HuH-7.5 (cell line): ENCODE data around the gene DDT.
"Not testable (repeated sequence)": the region's sequence is repeated elsewhere in the genome, so short reads cannot be mapped to it uniquely, and the experiment has no call there.

Experiments used
- DNase-seq: peaks from one replicate; pipeline ENCODE4 v3.0.0; 2011; ENCODE audit warnings: low spot score

DDT gene

DNA sequence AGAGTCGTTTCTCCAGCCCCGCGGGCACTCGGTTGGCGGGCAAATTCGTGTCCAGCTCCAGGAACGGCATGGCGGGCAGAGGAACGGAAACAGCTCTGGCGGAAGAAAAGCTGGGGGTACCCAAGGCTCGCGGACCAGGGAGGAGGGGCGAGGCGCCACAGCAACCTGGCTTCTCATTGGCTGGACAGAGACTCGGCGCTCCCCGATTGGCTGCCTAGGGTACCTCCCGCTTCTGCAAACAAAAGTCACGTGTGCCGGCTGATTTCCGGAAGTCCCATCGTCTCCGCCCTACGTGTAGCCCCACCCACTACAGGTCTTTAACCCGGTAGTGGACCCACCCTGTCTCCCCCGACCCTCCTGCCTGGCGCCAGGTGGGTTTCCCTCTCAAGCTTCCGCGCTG is at the start of gene DDT:
TSS of gene DDT (minus strand) at position 97 of the 400 bp plus-strand sequence. CDS start at position 70, 27 bp downstream.
- not testable (repeated sequence) for DNase-seq

GRCh38 chr22:24023204-24023789 is 49.1 kb upstream of the DDT start:
- no peak for DNase-seq

DNA sequence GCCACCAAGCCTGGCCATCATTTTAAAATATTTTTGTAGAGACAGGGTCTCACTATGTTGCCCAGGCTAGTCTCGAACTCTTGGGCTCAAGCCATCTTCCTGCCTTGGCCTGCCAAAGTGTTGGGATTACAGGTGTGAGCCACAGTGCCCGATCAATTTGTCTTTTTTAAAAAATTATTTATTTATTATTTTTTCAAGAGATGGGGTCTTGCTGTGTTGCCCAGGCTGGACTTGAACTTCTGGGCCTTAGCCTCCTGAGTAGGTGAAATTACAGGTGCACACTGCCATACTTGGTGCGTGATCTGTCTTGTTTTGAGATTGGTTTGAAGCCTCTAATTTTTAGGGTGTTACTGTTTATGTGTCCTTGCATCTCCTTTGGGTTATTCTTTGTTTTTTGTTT is 47.1 kb upstream of the DDT start:
- DNase-seq = no peak

DNA sequence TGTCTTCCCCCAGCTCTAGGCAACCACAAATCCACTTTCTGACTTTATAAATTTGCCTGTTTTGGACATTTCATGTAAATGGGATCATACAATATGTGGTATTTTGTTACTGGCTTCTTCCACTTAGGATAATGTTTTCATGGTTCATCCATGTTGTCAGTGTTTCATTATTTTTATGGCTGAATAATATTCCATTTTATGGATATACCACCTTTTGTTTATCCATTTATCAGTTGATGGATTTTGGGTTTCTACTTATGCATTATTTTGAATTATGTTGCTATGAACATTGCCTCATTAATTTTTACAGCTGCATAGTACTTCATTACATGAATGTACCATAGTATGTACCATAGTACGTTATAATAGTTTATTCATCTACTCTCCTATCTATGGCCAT is 41.9 kb upstream of the DDT start:
- DNase-seq = no peak

DNA sequence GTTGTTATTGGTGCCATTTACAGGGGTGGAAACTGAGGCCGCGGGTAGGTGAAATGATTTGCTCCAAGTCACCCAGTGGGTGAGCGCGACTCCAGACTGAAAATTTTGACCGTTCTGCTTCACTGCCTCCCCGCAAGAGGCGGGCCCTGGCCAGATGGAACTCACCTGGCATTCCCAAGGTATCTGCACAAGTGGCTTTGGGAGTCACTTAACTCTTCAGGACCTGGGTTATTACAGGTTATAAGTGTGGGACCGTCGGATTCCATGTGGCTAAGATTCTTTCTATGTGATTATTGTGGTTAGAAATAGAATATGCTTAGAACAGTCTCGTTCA is 37.5 kb upstream of the DDT start:
- DNase-seq = no peak

DNA sequence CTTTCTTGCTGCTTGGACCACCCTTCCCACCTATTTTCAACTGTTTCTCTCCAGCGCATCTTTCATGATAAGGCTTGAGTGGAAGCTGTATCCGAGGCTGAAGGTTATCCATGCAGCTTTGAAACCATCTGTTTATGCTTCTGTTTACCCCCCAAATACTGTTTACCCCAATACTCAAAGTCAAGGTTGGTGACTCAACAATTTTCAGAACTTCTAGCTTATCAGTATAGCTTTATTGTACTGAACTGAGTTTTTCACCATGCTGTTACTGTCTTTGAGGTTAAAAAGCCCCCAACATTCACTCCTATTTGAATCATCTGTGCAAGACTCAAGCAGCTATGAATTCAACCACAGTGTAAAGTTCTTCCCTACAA is 35.8 kb upstream of the DDT start:
- DNase-seq = no peak

GRCh38 chr22:24009227-24010017 is 35.2 kb upstream of the DDT start:
- no peak for DNase-seq

- DNase-seq = no peak
Measured at GRCh38 chr22:24008381-24009226, 34.4 kb upstream of the DDT start.

- DNase-seq = no peak
Measured at GRCh38 chr22:24008022-24008283, 33.7 kb upstream of the DDT start.

DNA sequence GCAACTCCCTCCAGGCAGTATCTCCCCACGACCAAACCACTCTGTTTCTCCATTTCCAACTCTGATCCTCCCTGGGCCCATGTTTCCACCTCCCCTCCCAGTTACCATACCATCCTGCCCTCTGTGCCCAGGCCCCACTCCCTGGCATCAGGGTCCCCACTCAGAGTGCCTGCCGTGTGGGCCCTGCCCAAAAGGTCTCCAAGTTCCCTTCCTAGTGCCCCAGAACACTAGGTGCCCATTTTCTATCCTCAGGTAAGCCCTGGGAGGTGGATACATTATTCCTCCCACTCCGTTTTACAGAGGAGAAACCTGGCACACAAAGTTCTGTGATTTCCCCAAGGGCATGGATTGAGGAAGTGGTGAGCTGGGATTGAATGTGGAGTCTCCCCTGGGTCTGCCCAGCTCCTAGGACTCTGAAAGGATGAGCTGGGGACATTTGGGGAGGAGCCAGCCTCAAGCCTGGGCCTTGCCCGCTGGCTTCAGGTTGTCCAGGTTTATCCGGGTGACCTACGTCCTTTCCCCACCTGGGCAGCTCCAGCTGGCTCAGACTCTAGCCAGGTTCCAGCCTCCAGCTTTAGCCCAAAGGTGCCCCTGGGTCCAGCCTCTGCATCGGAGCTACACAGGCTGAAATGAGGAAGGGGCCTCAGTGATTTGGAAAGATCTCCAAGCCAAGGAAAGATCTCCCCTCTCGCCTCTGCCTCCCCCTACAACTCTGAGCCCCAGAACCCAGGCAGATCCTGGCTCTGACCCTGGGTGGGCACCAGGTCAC is 33.2 kb upstream of the DDT start:
- no peak for DNase-seq

- DNase-seq = no peak
Measured at GRCh38 chr22:24006914-24007214, 32.6 kb upstream of the DDT start.

- DNase-seq = no peak
Measured at GRCh38 chr22:24006207-24006913, 32.1 kb upstream of the DDT start.

DNA sequence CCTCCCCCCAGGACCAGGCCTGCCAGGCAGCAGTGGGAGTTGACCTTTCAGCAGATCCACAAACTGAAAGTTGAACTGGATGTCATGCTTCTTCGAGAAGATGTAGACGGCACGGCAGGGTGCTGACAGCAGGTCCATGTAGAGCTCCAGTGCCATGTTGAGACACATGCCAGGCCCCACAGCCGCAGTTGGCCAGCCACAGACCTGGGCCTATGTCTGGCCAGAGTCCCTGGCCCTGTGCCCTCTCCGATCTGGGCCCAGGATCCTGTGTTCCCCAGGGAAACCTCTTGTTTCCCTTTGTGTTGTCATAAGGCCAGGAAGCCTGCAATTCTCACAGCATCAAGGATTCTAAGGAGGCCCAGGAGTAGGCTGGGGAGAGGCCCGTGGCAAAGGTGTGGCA is 31.0 kb upstream of the DDT start, which contains the start of gene GSTT4:
TSS of gene GSTT4 (minus strand) at position 253 of the 400 bp plus-strand sequence. CDS start at position 156, 97 bp downstream.
- DNase-seq = no peak

GRCh38 chr22:24003887-24004286 is 29.6 kb upstream of the DDT start:
- DNase-seq = no peak

GRCh38 chr22:24002851-24003250 is 28.6 kb upstream of the DDT start:
- no peak for DNase-seq

DNA sequence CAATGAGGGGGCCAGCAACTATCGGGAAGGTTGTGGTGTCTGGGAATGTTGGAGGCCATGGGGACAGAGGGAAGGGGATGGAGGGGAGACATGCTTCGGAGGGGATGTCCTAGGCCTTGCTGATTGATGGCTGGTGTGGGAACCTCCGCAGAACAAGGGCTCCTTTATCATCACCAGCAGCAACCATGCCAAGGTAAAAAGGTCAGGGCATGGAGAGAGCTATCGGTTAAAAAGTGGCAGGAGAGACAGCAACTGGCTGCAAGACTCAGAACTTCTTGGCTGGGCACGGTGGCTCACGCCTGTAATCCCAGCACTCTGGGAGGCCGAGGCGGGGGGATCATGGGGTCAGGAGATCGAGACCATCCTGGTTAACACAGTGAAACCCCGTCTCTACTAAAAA is 28.0 kb upstream of the DDT start:
- DNase-seq = no peak

DNA sequence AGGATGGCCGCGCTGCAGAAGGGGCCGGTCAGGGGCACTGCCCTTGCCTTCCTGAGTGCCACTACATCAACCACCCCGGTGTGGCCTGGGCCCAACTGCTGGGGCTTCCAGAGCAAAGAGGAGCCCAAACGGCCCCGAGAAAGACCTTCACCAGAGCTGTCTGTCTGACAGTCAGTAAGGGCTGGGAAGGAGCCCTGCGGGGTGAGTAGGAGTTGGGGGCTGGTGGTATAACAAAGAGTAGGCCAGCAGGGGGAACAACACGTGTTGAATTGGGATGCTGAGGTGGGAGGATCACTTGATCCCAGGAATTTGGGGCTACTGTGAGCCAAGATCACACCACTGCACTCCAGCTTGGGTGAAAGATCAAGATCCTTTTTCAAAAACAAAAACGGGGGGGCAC is 27.1 kb upstream of the DDT start:
- DNase-seq = no peak

- not testable (repeated sequence) for DNase-seq
Measured at GRCh38 chr22:23999779-24000178, 25.5 kb upstream of the DDT start.

GRCh38 chr22:23997092-23997491 is 22.9 kb upstream of the DDT start:
- no peak for DNase-seq

DNA sequence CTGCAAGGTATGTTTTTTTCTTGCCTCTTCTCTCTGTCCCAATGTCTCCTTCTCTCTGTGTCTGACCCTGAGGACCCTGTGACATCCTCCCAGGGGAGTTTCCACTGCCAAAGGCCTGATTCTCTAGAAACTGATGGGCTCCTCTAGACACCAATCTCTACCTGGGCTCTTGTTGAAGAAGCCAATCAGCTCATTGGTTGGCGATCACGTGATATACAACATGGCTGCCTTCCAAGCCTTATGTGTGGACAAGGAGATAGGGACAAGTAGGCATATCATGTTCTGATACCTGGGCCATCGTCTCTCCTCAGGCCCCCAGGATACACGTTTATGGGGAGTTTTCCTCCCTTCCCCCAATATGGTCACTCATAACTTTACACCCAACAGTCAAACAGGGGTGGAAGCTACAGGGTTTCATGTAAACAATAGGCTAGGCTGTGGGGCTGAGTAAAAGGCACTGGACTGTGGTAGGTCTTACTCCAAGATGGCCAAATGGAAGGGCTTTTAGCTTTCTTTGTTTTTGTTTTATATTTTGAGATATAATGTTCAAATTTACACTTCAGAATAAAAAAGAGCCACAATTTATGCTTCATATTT is 19.4 kb upstream of the DDT start:
- not testable (repeated sequence) for DNase-seq

DNA sequence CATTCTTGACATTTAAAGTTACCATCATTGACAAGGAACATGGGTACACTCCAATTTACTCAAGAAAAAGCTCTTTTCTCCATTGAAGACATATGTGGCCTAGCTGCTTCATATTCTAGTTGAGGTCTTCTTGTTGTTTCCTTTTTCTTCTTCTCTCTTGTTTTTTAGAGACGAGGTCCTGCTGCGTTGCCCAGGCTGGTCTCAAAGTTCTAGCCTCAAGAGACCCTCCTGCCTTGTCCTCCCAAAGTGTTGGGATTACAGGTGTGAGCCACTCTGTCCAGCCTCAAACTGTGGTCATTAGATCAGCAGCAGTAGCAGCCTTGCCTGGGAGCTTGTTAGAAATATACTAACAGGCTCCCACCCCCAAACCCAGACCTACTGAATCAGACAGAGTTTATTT is 18.8 kb upstream of the DDT start:
- DNase-seq = not testable (repeated sequence)
